Trophoblast cell (in vitro differentiated cells and primary cell): ENCODE measurements around the gene FAM90A1.
"Not testable (repeated sequence)": the region's sequence is repeated elsewhere in the genome, so short reads cannot be mapped to it uniquely, and the experiment has no call there.

Experiments used
- DNase-seq, 2 donors: peaks; one replicate each; pipeline ENCODE4 v3.0.0-alpha.2; 2016
- H2AFZ ChIP-seq: 2 replicates; pipeline ENCODE4 v1.6.1; 2013; ENCODE audit warnings: low read length, moderate library complexity, mild to moderate bottlenecking; ENCODE audit not compliant: insufficient read depth, poor library complexity
- H2AK5ac ChIP-seq: 2 replicates; pipeline ENCODE4 v1.6.1; 2013; ENCODE audit warnings: mild to moderate bottlenecking, low read length
- H2BK120ac ChIP-seq: 2 replicates; pipeline ENCODE4 v1.6.1; 2013; ENCODE audit warnings: low read length, mild to moderate bottlenecking, moderate library complexity; ENCODE audit not compliant: insufficient read depth, poor library complexity
- H2BK12ac ChIP-seq: 2 replicates; pipeline ENCODE4 v1.6.1; 2013; ENCODE audit warnings: mild to moderate bottlenecking, low read length, moderate library complexity
- H2BK5ac ChIP-seq: 2 replicates; pipeline ENCODE4 v1.6.1; 2013; ENCODE audit warnings: low read length, low read depth, moderate library complexity, mild to moderate bottlenecking; ENCODE audit not compliant: poor library complexity
- H3K14ac ChIP-seq: 2 replicates; pipeline ENCODE4 v1.6.1; 2013; ENCODE audit warnings: mild to moderate bottlenecking, low read length
- H3K18ac ChIP-seq: 2 replicates; pipeline ENCODE4 v1.6.1; 2013; ENCODE audit warnings: mild to moderate bottlenecking, low read length
- H3K23ac ChIP-seq: 2 replicates; pipeline ENCODE4 v1.6.1; 2013; ENCODE audit warnings: low read length
- H3K27ac ChIP-seq: 2 replicates; pipeline ENCODE4 v1.5.1; 2013; ENCODE audit warnings: low read depth, mild to moderate bottlenecking, inconsistent platforms, low read length, moderate library complexity
- H3K27me3 ChIP-seq: 2 replicates; pipeline ENCODE4 v1.6.1; 2013; ENCODE audit warnings: inconsistent platforms, mild to moderate bottlenecking, low read length, moderate library complexity; ENCODE audit not compliant: insufficient read depth
- H3K36me3 ChIP-seq, 2 experiments: 1 replicate in 1 of 2; 2 replicates in 1 of 2; pipeline ENCODE4 v1.6.1; 2013; ENCODE audit warnings: low read length in 2 of 2, mild to moderate bottlenecking in 2 of 2, moderate library complexity in 1 of 2; ENCODE audit not compliant: insufficient read depth in 2 of 2, control insufficient read depth in 1 of 2
- H3K4ac ChIP-seq: 2 replicates; pipeline ENCODE4 v1.6.1; 2013; ENCODE audit warnings: low read depth, mild to moderate bottlenecking, low read length, moderate library complexity
- H3K4me1 ChIP-seq, 2 experiments: 1 replicate in 1 of 2; 2 replicates in 1 of 2; pipeline ENCODE4 v1.6.1; 2013; ENCODE audit warnings: low read length in 2 of 2, mild to moderate bottlenecking in 2 of 2, moderate library complexity in 1 of 2; ENCODE audit not compliant: insufficient read depth in 2 of 2, control insufficient read depth in 1 of 2
- H3K4me2 ChIP-seq: 2 replicates; pipeline ENCODE4 v1.6.1; 2013; ENCODE audit warnings: inconsistent platforms, mild to moderate bottlenecking, low read length, moderate library complexity
- H3K4me3 ChIP-seq: 2 replicates; pipeline ENCODE4 v1.5.1; 2013; ENCODE audit warnings: mild to moderate bottlenecking, low read depth, low read length, inconsistent platforms
- H3K79me1 ChIP-seq: one replicate; pipeline ENCODE4 v1.6.1; 2013; ENCODE audit warnings: low read length
- H3K79me2 ChIP-seq: 2 replicates; pipeline ENCODE4 v1.6.1; 2013; ENCODE audit warnings: low read length, mild to moderate bottlenecking; ENCODE audit not compliant: control insufficient read depth, insufficient read depth, poor library complexity
- H3K9ac ChIP-seq: 2 replicates; pipeline ENCODE4 v1.6.1; 2013; ENCODE audit warnings: mild to moderate bottlenecking, low read length
- H3K9me3 ChIP-seq: 2 replicates; pipeline ENCODE4 v1.6.1; 2013; ENCODE audit warnings: low read depth, mild to moderate bottlenecking, control low read depth, inconsistent platforms, low read length; ENCODE audit not compliant: insufficient read depth
- H4K12ac ChIP-seq: 2 replicates; pipeline ENCODE4 v1.6.1; 2013; ENCODE audit warnings: low read depth, mild to moderate bottlenecking, low read length, moderate library complexity
- H4K8ac ChIP-seq: 2 replicates; pipeline ENCODE4 v1.6.1; 2013; ENCODE audit warnings: low read depth, mild to moderate bottlenecking, low read length, moderate library complexity
- H4K91ac ChIP-seq: one replicate; pipeline ENCODE4 v1.6.1; 2013; ENCODE audit warnings: low read depth, mild to moderate bottlenecking, low read length, moderate library complexity
- WGBS: extraction: QIAGEN DNeasy Blood & Tissue Kit; methylation state at CpG from one replicate; pipeline ENCODE4 v1.1.7; 2013; ENCODE audit warnings: missing lambda C conversion rate; ENCODE audit not compliant: insufficient read length, insufficient coverage; ENCODE audit errors: extremely low coverage; 5-methylcytosine and 5-hydroxymethylcytosine counted together

FAM90A1 gene

DNA sequence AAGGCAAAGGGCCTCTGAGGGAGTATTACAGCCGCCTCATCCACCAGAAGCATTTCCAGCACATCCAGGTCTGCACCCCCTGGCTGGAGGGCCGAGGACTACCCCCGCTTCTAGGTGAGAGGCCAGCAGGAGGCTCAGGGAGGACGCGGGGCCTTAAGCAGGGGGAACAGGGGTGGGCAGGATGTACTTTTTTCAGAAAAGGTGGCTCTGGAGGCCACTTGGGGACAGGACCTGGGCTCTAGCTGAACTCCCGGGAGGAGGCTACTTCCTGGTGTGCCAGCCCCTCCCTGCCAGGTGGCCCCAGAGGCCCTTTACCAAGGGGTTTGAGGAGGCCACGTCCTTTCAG is 287 bp upstream of the FAM90A1 start:
- not testable (repeated sequence) for H3K27me3 ChIP-seq, H3K4me1 ChIP-seq, H3K79me1 ChIP-seq, H2BK12ac ChIP-seq, DNase-seq, H3K9me3 ChIP-seq, H2AFZ ChIP-seq, H3K4me3 ChIP-seq, H4K91ac ChIP-seq, H3K14ac ChIP-seq, H2BK120ac ChIP-seq, H3K23ac ChIP-seq, H4K12ac ChIP-seq, H2BK5ac ChIP-seq, H2AK5ac ChIP-seq, H3K18ac ChIP-seq, H3K36me3 ChIP-seq, H3K9ac ChIP-seq, H4K8ac ChIP-seq, H3K4me2 ChIP-seq, H3K27ac ChIP-seq, H3K4ac ChIP-seq, H3K79me2 ChIP-seq
- WGBS = no CpG with 5 or more reads among the region's 7 CpGs

DNA sequence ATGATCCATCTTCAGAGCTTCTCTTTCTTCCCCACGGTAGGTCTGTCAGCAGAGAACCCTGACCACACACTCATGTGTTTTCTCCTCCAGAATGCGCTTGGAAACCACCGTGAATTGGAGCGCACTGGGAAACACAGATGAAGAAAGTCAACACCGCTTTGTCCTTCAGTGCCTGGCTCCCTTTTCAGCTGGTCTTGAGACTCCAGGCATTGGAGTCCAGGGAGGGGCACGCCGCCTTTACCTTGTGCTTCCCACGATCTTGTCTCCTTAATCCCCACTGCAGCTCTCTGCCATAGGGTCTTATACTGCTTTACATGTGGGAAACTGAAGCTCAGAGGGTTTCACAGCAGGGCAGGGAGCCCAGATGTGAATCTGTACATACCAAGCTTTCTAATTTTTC is 1.1 kb downstream of the FAM90A1 start:
- H3K9me3 ChIP-seq = no peaks in the 10 kb centered on the region
- H2BK5ac ChIP-seq = no peak overlapping the region
- no peak overlapping the region for H3K27ac ChIP-seq
- H3K4me1 ChIP-seq = no peaks in the 10 kb centered on the region
- H2AK5ac ChIP-seq = no peak overlapping the region
- no peak overlapping the region for H3K9ac ChIP-seq
- no peak overlapping the region for H2AFZ ChIP-seq
- no peak overlapping the region for H2BK12ac ChIP-seq
- no peak overlapping the region for H3K4ac ChIP-seq
- H3K36me3 ChIP-seq = no peaks in the 10 kb centered on the region
- no peak overlapping the region for H3K4me3 ChIP-seq
- no peak overlapping the region for H3K18ac ChIP-seq
- H3K23ac ChIP-seq = no peak overlapping the region
- DNase-seq = no peak
- H4K8ac ChIP-seq = no peak overlapping the region
- no peak overlapping the region for H3K14ac ChIP-seq
- H4K12ac ChIP-seq = no peak overlapping the region
- H3K79me2 ChIP-seq = no peaks in the 10 kb centered on the region
- no peaks in the 10 kb centered on the region for H3K79me1 ChIP-seq
- H3K27me3 ChIP-seq = no peaks in the 10 kb centered on the region
- H4K91ac ChIP-seq = no peak overlapping the region
- no CpG with 5 or more reads among the region's 8 CpGs for WGBS
- H3K4me2 ChIP-seq = no peak overlapping the region
- no peak overlapping the region for H2BK120ac ChIP-seq

DNA sequence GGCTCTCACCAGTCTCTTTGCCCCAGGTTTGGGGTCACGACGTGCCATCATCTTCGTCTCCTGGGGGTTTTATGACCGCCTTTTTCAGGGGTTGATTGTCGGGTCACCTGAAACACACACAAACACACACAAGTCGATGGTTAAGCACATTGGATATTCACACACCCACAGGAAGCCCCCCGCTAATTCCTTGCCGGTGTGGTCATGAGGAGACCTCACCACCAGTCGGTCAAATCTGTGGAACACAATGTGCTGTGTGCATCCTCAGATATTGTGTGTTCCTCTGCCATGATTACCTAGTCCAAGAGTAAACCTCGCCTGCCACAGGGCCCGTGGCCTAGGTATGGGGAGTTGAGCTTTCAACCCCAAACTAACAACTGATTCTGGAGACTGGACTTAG is 2.6 kb downstream of the FAM90A1 start:
- WGBS = no CpG with 5 or more reads among the region's 11 CpGs

DNA sequence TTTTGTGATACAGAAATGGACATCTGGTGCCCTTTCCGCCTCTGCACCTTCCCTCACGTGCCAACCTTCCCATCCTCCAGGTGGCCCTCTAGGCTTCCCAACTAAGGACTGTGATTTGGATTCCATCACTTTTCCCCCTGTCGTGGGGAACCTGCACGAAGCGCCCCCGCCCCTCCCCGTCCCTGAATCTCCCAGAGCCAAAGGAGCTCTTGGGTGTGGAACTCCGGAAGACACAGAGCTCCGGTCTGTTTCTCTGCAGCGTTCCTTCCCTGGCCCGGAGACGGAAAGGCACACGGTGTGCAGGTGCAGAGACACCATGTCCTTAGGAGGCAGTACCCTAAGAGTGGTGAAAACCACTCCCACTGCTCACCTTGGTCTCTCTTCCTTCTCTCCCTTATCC is 3.8 kb downstream of the FAM90A1 start:
- not testable (repeated sequence) for H3K27ac ChIP-seq, H4K8ac ChIP-seq, H3K9ac ChIP-seq, H2AK5ac ChIP-seq, DNase-seq, H3K36me3 ChIP-seq, H3K4ac ChIP-seq, H3K4me1 ChIP-seq, H2BK12ac ChIP-seq, H3K4me2 ChIP-seq, H3K14ac ChIP-seq, H3K18ac ChIP-seq, H3K4me3 ChIP-seq, H2AFZ ChIP-seq, H3K23ac ChIP-seq, H4K91ac ChIP-seq, H3K27me3 ChIP-seq, H2BK120ac ChIP-seq, H3K79me2 ChIP-seq, H3K79me1 ChIP-seq, H3K9me3 ChIP-seq, H2BK5ac ChIP-seq, H4K12ac ChIP-seq
- whole genome bisulfite sequencing = no CpG with 5 or more reads among the region's 13 CpGs

More for the DNA sequence above, 2.6 kb downstream of the FAM90A1 start:
- H3K14ac ChIP-seq, H3K9me3 ChIP-seq, H4K91ac ChIP-seq, H3K79me1 ChIP-seq, H2BK120ac ChIP-seq, H3K9ac ChIP-seq, H3K23ac ChIP-seq, DNase-seq, H2AK5ac ChIP-seq, H3K4me1 ChIP-seq, H3K4me3 ChIP-seq, H3K79me2 ChIP-seq, H3K27me3 ChIP-seq, H4K8ac ChIP-seq, H3K36me3 ChIP-seq, H2BK12ac ChIP-seq, H3K4me2 ChIP-seq, H2BK5ac ChIP-seq, H3K4ac ChIP-seq, H3K18ac ChIP-seq, H4K12ac ChIP-seq, H2AFZ ChIP-seq, H3K27ac ChIP-seq: not testable (repeated sequence)

DNA sequence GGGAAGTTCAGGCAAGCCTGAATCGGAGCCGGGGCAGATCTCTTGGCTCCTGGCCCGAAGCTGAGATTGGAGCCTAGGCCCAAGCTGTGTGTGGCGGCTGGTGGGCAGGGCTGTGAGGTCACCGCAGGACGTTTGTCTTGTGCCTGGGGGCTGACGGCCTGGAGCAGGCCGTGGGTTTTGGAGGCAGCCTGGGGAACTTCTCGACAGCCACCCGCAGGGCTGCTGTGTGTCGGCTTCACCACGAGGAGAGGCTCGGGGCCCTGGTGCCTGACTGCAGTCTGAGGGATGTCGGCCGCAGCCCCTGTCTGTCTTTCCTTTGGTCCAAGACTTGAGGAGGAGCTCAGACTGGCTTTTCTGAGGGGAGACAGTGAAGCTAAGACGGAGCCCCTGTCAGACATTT is 5.1 kb downstream of the FAM90A1 start:
- not testable (repeated sequence) for H2BK120ac ChIP-seq, DNase-seq, H2AFZ ChIP-seq, H3K18ac ChIP-seq, H3K14ac ChIP-seq, H3K4me1 ChIP-seq, H3K79me2 ChIP-seq, H3K79me1 ChIP-seq, H3K4ac ChIP-seq, H3K4me3 ChIP-seq, H3K9me3 ChIP-seq, H2BK5ac ChIP-seq, H3K27me3 ChIP-seq, H4K8ac ChIP-seq, H3K36me3 ChIP-seq, H4K91ac ChIP-seq, H3K4me2 ChIP-seq, H3K23ac ChIP-seq, H4K12ac ChIP-seq, H3K27ac ChIP-seq, H2AK5ac ChIP-seq, H3K9ac ChIP-seq, H2BK12ac ChIP-seq
- no CpG with 5 or more reads among the region's 16 CpGs for WGBS
